Measurements from ENCODE around the gene LAMA2.

Gene LAMA2

DNA sequence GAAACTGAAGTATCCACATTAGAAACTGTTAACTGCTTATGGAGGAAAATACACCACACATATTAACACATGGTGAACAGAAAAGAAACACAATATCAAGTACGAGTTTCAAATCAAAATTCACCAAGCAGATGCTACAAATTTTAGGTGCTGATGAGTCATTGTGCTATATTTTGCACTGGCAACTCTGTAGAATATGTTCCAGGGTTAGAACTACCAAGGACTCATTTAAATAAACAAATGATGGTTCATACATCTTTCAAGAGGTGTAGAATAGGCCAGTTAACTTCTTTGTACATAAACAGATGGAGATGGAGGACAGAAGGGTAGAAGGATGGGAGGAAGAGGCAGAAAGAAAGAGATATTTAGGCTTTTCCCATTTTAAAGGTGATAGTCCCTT, 642.1 kb downstream of the LAMA2 start:
- in situ Hi-C loops (cut with HindIII; ENCODE audit: low pct_ligation_motif_present, low pct_unique_long_range_greater_than_20kb, low sequenced_read_pairs), result no loop called here
- no peak for DNase-seq

- no peak for DNase-seq
- in situ Hi-C loops (cut with HindIII; ENCODE audit: low pct_ligation_motif_present, low pct_unique_long_range_greater_than_20kb, low sequenced_read_pairs), result no loop called here
Measured at GRCh38 chr6:129534926-129535325, 652.0 kb downstream of the LAMA2 start.

- in situ Hi-C loops (cut with HindIII; ENCODE audit: low pct_ligation_motif_present, low pct_unique_long_range_greater_than_20kb, low sequenced_read_pairs), result no loop called here
Measured at GRCh38 chr6:129536271-129536670, 653.3 kb downstream of the LAMA2 start.

GRCh38 chr6:129539032-129539431, 656.1 kb downstream of the LAMA2 start:
- DNase-seq, result no peak
- in situ Hi-C loops (cut with HindIII; ENCODE audit: low pct_ligation_motif_present, low pct_unique_long_range_greater_than_20kb, low sequenced_read_pairs), result no loop called here

More at GRCh38 chr6:129536271-129536670, 653.3 kb downstream of the LAMA2 start:
- no peak for DNase-seq

- in situ Hi-C loops (cut with HindIII; ENCODE audit: low pct_ligation_motif_present, low pct_unique_long_range_greater_than_20kb, low sequenced_read_pairs), result no loop called here
- no peak for DNase-seq
Measured at GRCh38 chr6:129542705-129543104, 659.8 kb downstream of the LAMA2 start.

DNA sequence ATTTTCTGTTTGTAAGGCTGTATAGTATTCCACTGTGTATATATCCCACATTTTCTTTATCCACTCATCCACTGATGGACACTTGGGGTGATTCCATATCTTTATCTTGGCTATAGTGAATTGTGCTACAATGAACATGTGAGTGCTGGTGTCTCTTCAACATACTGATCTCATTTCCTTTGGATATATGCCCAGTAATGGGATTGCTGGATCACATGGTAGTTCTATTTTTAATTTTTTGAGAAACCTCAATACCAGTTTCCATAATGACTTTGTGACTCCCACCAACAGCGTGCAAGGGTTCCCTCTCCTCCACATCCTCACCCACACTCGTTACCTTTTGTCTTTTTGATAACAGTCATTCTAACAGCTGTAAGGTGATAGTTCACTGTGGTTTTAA, 661.0 kb downstream of the LAMA2 start:
- in situ Hi-C loops (cut with HindIII; ENCODE audit: low pct_ligation_motif_present, low pct_unique_long_range_greater_than_20kb, low sequenced_read_pairs), result no loop called here
- DNase-seq, result no peak

GRCh38 chr6:129544892-129545612, 662.1 kb downstream of the LAMA2 start:
- in situ Hi-C loops (cut with HindIII; ENCODE audit: low pct_ligation_motif_present, low pct_unique_long_range_greater_than_20kb, low sequenced_read_pairs), result no loop called here
- DNase-seq, result no peak

DNA sequence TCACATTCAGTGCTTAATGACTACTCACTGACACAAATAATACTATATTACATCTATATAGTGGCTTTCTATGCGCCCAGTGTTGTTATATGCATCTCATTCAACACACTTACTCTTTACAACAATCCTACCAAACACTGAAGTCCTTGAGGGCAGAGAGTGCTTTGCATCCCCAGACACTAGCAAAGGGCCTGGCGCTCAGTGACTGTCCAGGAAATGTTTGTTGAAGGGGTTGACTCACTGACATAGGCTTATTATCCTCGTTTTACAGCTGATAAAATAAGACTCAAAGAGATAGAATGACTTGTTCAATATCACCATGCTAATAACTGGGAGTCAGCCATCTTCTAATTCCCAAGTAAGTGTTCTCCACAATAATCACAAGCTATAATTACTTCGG, 663.8 kb downstream of the LAMA2 start:
- in situ Hi-C loops (cut with HindIII; ENCODE audit: low pct_ligation_motif_present, low pct_unique_long_range_greater_than_20kb, low sequenced_read_pairs), result no loop called here
- DNase-seq, result no peak

- no peak for DNase-seq
- in situ Hi-C loops (cut with HindIII; ENCODE audit: low pct_ligation_motif_present, low pct_unique_long_range_greater_than_20kb, low sequenced_read_pairs), result no loop called here
Measured at GRCh38 chr6:129551486-129551885, 668.5 kb downstream of the LAMA2 start.

DNA sequence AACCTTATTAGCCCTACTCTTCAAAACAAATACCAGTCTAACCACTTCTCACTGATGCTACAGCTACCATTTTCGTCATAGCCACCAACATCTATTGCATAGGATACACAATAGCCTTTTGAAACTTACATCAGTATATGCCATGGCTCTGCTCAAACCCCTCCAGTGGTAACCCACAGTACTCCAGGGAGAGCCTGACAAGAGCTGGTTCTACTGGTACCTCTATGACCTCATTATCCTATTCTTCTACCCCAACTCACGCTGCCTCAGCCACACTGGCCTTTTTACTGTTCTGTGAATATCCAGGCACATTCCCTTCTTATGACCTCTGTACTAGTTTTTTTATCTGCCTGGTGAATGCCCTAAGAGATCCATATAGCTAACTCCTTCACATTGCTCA, 669.5 kb downstream of the LAMA2 start:
- DNase-seq, result no peak
- in situ Hi-C loops (cut with HindIII; ENCODE audit: low pct_ligation_motif_present, low pct_unique_long_range_greater_than_20kb, low sequenced_read_pairs), result no loop called here

DNA sequence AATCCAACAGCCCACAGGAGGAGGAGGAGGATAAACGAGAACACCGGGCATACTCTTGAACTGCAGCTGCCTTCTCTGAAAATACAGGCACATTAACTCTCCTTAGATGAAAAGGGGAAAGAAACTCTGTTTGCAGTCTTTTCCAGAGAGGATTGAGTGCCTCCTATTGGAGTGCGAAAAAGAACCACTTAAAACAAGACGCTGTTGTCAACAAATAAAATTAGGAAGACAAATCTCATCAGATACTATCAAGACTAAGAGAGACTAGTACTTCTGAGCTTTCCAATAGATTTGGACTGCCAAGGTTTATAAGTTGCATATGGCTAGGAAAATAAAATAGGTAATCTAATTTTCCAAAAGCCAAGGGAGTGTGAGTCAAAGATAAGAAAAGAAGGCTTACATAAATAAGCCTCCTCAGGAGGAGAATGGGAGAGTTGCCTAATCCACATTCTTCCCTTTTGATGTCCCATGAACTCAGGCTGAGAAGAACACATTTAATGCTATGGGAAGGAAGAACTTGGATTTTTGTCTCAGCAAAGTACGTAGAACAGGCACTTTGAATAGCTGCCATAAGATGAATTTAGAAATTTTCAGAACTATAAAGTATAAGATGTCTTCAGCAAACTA, 672.4 kb downstream of the LAMA2 start:
- DNase-seq, result no peak
- in situ Hi-C loops (cut with HindIII; ENCODE audit: low pct_ligation_motif_present, low pct_unique_long_range_greater_than_20kb, low sequenced_read_pairs), result no loop called here

GRCh38 chr6:129558248-129558647, 675.3 kb downstream of the LAMA2 start:
- in situ Hi-C loops (cut with HindIII; ENCODE audit: low pct_ligation_motif_present, low pct_unique_long_range_greater_than_20kb, low sequenced_read_pairs), result no loop called here
- no peak for DNase-seq

DNA sequence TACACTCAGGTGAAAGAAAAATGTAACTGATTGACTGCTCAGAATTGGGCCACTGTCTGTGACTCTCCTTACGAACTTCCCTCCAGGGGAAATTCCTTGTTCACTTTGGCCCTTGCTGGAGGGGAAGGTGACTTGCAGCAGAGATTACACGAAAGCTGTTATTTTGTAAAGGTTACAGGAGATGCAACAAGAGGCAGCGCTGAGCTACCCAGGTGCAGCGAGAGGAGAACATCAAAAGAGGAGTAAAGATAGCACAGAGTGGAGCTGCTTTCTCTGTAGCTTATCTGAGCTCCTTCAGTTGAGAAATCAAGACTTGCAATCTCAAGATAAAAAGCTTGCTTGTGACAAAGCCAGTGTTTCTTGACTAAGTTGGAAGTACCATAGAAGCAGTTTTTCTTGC, 682.4 kb downstream of the LAMA2 start:
- no peak for DNase-seq
- in situ Hi-C loops (cut with HindIII; ENCODE audit: low pct_ligation_motif_present, low pct_unique_long_range_greater_than_20kb, low sequenced_read_pairs), result no loop called here

DNA sequence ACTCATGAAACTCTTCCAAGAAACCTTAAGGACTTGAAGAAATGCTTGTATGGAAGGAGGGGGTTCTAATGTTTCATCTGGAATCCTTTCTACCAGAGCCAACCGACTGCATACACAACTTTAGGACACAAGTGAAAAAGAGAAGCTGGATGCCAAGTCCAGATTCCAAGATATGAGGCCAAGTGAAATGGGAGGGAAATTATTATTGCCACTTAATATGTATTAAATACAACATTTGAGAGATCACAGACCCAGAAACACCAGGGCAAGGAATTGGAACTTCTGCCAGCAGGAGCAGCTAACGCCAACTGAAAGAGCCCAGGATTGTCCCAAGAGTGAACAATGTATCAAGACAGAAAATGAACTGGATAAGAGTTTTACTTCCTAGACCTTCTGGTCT, 682.9 kb downstream of the LAMA2 start:
- in situ Hi-C loops (cut with HindIII; ENCODE audit: low pct_ligation_motif_present, low pct_unique_long_range_greater_than_20kb, low sequenced_read_pairs), result no loop called here
- DNase-seq, result no peak
